Natural killer cell (primary cell): ENCODE measurements around the gene LYZL1. TPM values are rescaled to one million over a fixed set of nuclear protein-coding genes. Genes with fewer than 3 reads are reported as not detected.
"Not testable (repeated sequence)": the region's sequence is repeated elsewhere in the genome, so short reads cannot be mapped to it uniquely, and the experiment has no call there.

Experiments used
- ATAC-seq, 3 donors: fragments of 150-1000 bp in 2 of 3; fragments of 200-7000 bp in 1 of 3; cut with Tn5 transposase; 1 replicate in 1 of 3; 2 replicates in 2 of 3; pipeline ENCODE4 v1.10.0; 2021; ENCODE audit warnings: mild to moderate bottlenecking in 2 of 3, moderate library complexity in 2 of 3
- DNase-seq, 2 donors: peaks; one replicate each; pipeline versions ENCODE4 v3.0.0 to v3.0.0-alpha.2; 2013 to 2021; ENCODE audit warnings: mixed read lengths in 1 of 2
- H3K27ac ChIP-seq: one replicate; pipeline ENCODE4 v1.5.1; 2013; ENCODE audit warnings: mild to moderate bottlenecking, low read length
- H3K27me3 ChIP-seq: one replicate; pipeline ENCODE4 v1.6.1; 2013; ENCODE audit warnings: low read length; ENCODE audit not compliant: control insufficient read depth, insufficient read depth
- H3K36me3 ChIP-seq: one replicate; pipeline ENCODE4 v1.6.1; 2013; ENCODE audit warnings: low read length; ENCODE audit not compliant: control insufficient read depth, insufficient read depth
- H3K4me1 ChIP-seq: one replicate; pipeline ENCODE4 v1.6.1; 2013; ENCODE audit warnings: low read length; ENCODE audit not compliant: control insufficient read depth, insufficient read depth
- H3K4me3 ChIP-seq: one replicate; pipeline ENCODE4 v1.5.1; 2013; ENCODE audit warnings: low read length
- H3K9me3 ChIP-seq: one replicate; pipeline ENCODE4 v1.6.1; 2013; ENCODE audit warnings: low read length; ENCODE audit not compliant: control insufficient read depth, insufficient read depth
- H3K27ac Mint-ChIP-seq, 2 donors: one replicate each; pipeline ENCODE4 v1.8.0; 2022; ENCODE audit warnings: mild to moderate bottlenecking in 2 of 2, mixed read lengths in 2 of 2, moderate library complexity in 1 of 2
- H3K27me3 Mint-ChIP-seq, 2 donors: one replicate each; pipeline ENCODE4 v1.8.0; 2022; ENCODE audit warnings: low read depth in 2 of 2, mixed read lengths in 2 of 2
- H3K36me3 Mint-ChIP-seq: one replicate; pipeline ENCODE4 v1.8.0; 2022; ENCODE audit warnings: mixed read lengths
- H3K4me1 Mint-ChIP-seq, 2 donors: one replicate each; pipeline ENCODE4 v1.8.0; 2022; ENCODE audit warnings: mixed read lengths in 2 of 2
- H3K4me3 Mint-ChIP-seq: one replicate; pipeline ENCODE4 v1.8.0; 2022; ENCODE audit warnings: mild to moderate bottlenecking, moderate library complexity, mixed read lengths
- H3K9me3 Mint-ChIP-seq, 2 donors: one replicate each; pipeline ENCODE4 v1.8.0; 2022; ENCODE audit warnings: mixed read lengths in 2 of 2
- WGBS: methylation state at CpG from one replicate; pipeline ENCODE4 v1.1.7; 2013; ENCODE audit warnings: missing lambda C conversion rate; ENCODE audit not compliant: insufficient coverage; 5-methylcytosine and 5-hydroxymethylcytosine counted together
- intact Hi-C: fragments of 100-400 bp; cut with micrococcal nuclease; formaldehyde crosslinking; loops from one replicate; pipeline ENCODE4 v1.14.2; 2022
- total RNA-seq, 4 donors: library from RNA; stranded (reverse); fragments of 120-200 nt in 1 of 4; gene quantifications; one replicate each; pipeline versions ENCODE4 v1.2.3 to v1.2.4, GENCODE V29; 2013 to 2022
- TF ChIP-seq, protein P1 (sequence below): fragments of 200-600 bp; IDR thresholded peaks from one replicate; pipeline ENCODE4 v1.8.0; 2022; ENCODE audit warnings: antibody characterized with exemption

The LYZL1 gene
- total RNA-seq, 3 donors from 2014 or later (not counting 1 experiment from before 2014, with no cell fraction given): not detected

DNA sequence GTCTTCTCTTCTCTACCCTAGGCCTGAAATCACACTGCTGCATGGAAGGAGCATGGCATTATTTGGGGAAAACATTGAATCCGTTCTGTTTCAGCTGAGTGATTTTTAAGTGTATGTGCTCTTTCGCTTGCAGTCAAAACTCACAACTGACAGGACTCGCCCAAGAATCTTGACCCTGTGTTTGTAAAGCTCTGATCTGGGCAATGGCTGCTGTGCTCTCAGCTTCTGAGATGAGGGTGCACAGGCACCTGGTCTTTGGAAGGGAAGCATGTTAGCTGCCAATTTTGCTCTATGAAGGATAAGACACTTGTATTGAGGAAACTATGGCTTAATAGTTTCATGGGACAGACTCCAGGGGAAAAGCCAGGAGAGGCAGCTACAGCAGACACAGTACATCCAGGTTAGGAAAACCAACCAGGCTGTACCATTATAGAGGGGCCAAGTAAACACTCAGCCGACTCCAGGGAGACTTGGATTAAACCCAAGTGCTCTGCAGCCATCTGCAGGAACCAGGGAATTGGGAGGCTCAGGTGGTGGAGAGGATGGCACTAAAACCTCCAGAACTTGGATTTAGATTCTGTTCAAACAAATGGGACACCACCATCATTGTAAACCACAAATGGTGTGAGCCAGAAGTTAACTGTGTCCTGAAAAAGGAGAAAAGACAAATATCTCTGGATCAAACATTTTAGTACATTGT lies 43.3 kb downstream of the LYZL1 start:
- DNase-seq (no peak), ATAC-seq (no peak)
- intact Hi-C loops: no loop called here
- Histone ChIP-seq H3K9me3 (no peaks in the 10 kb centered on the region), H3K4me3 (no peak overlapping the region), H3K27ac (no peak overlapping the region), H3K27me3 (no peaks in the 10 kb centered on the region), H3K36me3 (no peaks in the 10 kb centered on the region), H3K4me1 (no peaks in the 10 kb centered on the region)
- Mint-ChIP-seq H3K4me1 (no peaks in the 10 kb centered on the region), H3K27ac (no peak overlapping the region), H3K27me3 (peaks cover 3 to 10% of the 10 kb centered on the region in 2 donors), H3K36me3 (no peaks in the 10 kb centered on the region), H3K9me3 (no peaks in the 10 kb centered on the region), H3K4me3 (no peak overlapping the region)
- 93% methylated on average over 4 of the region's 4 CpGs for WGBS
- TF ChIP-seq, protein P1, sequence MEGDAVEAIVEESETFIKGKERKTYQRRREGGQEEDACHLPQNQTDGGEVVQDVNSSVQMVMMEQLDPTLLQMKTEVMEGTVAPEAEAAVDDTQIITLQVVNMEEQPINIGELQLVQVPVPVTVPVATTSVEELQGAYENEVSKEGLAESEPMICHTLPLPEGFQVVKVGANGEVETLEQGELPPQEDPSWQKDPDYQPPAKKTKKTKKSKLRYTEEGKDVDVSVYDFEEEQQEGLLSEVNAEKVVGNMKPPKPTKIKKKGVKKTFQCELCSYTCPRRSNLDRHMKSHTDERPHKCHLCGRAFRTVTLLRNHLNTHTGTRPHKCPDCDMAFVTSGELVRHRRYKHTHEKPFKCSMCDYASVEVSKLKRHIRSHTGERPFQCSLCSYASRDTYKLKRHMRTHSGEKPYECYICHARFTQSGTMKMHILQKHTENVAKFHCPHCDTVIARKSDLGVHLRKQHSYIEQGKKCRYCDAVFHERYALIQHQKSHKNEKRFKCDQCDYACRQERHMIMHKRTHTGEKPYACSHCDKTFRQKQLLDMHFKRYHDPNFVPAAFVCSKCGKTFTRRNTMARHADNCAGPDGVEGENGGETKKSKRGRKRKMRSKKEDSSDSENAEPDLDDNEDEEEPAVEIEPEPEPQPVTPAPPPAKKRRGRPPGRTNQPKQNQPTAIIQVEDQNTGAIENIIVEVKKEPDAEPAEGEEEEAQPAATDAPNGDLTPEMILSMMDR: no peak

DNA sequence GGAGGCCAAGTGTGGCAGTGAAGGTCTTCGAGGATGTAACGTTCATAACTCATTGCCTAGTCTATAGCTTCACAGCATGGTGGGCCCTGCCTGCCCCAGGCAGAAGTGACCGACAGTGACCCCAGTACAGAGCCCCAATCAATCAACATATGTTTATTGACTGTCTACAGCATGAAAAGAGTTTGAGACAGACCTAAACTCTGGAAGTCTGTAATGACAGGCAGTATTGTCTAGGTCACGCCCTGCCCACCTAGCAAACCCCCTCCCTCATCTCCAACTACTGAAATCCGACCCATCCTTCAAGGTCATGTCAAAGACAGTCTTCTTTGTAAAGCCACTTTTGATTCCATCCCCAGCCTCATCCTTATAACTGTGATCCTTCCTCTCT lies 43.9 kb downstream of the LYZL1 start:
- WGBS: 65% methylated on average over 5 of the region's 5 CpGs
- TF ChIP-seq, protein P1: no peak
- no peak overlapping the region for H3K27ac ChIP-seq
- no peak overlapping the region for H3K27ac Mint-ChIP-seq
- no peaks in the 10 kb centered on the region for H3K9me3 Mint-ChIP-seq
- peaks cover 3 to 10% of the 10 kb centered on the region in 2 donors for H3K27me3 Mint-ChIP-seq
- ATAC-seq: no peak
- H3K4me3 Mint-ChIP-seq: no peak overlapping the region
- intact Hi-C loops: no loop called here
- H3K4me1 ChIP-seq: no peaks in the 10 kb centered on the region
- H3K4me1 Mint-ChIP-seq: no peaks in the 10 kb centered on the region
- H3K27me3 ChIP-seq: no peaks in the 10 kb centered on the region
- H3K4me3 ChIP-seq: no peak overlapping the region
- H3K9me3 ChIP-seq: no peaks in the 10 kb centered on the region
- DNase-seq: no peak
- H3K36me3 Mint-ChIP-seq: no peaks in the 10 kb centered on the region
- H3K36me3 ChIP-seq: no peaks in the 10 kb centered on the region

DNA sequence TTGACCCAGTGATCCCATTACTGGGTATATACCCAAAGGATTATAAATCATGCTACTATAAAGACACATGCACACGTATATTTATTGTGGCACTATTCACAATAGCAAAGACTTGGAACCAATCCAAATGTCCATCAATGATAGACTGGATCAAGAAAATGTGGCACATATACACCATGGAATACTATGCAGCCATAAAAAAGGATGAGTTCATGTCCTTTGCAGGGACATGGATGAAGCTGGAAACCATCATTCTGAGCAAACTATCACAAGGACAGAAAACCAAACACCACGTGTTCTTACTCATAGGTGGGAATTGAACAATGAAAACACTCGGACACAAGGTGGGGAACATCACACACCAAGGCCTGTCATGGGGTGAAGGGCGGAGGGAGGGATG lies 48.7 kb downstream of the LYZL1 start:
- H3K27ac ChIP-seq, H3K36me3 ChIP-seq, ATAC-seq, H3K27me3 ChIP-seq, H3K9me3 ChIP-seq, H3K4me3 Mint-ChIP-seq, H3K4me3 ChIP-seq, DNase-seq, H3K27ac Mint-ChIP-seq, H3K9me3 Mint-ChIP-seq, H3K36me3 Mint-ChIP-seq, intact Hi-C loops, H3K4me1 ChIP-seq, H3K4me1 Mint-ChIP-seq: not testable (repeated sequence)
- H3K27me3 Mint-ChIP-seq: peaks cover 3 to 10% of the 10 kb centered on the region in 2 donors
- 91% methylated on average over 3 of the region's 4 CpGs for WGBS

DNA sequence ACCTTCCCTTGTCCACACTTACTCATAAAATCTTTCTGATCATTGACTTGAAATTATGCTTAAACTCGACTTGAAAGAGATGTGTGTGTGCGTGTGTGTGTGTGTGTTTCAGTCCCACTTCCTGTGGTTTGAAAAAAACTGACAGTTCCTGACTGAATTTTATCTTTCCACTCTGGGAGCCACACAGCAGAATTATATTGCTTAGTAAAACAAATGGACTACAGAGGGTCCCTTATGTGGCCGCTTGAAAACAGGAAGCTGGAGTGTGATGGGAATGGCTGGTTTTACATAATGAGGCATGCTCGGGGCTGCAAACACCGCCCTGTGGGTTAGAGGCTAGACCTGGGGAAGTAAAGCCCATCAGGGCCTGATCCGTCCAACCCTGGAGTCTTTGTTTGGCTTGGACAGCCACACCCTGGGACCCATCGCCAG lies 54.8 kb downstream of the LYZL1 start:
- TF ChIP-seq, protein P1: no peak
- H3K4me3 ChIP-seq: no peak overlapping the region
- H3K27me3 ChIP-seq: no peaks in the 10 kb centered on the region
- no peak for ATAC-seq
- no peaks in the 10 kb centered on the region for H3K9me3 Mint-ChIP-seq
- no peaks in the 10 kb centered on the region for H3K9me3 ChIP-seq
- H3K27me3 Mint-ChIP-seq: peaks cover 3 to 14% of the 10 kb centered on the region in 2 donors
- H3K36me3 Mint-ChIP-seq: no peaks in the 10 kb centered on the region
- intact Hi-C loops: no loop called here
- no peak for DNase-seq
- no peak overlapping the region for H3K27ac ChIP-seq
- WGBS: 29% methylated on average over 7 of the region's 7 CpGs
- no peaks in the 10 kb centered on the region for H3K4me1 ChIP-seq
- H3K4me3 Mint-ChIP-seq: no peak overlapping the region
- H3K4me1 Mint-ChIP-seq: no peaks in the 10 kb centered on the region
- H3K27ac Mint-ChIP-seq: no peak overlapping the region
- H3K36me3 ChIP-seq: no peaks in the 10 kb centered on the region
